GM23248 (cell line): ENCODE results near the gene SEMA5A. TPM values are rescaled to one million over a fixed set of nuclear protein-coding genes. Genes with fewer than 3 reads are reported as not detected.
A peak's percentile ranks its signal among the peaks of the same experiment; 100 is the strongest.

Source experiments
- DNase-seq: peaks from one replicate; pipeline ENCODE4 v3.0.0-alpha.2; 2015
- H2AFZ ChIP-seq: fragments of 200-600 bp; sonication (generic); 2 replicates; pipeline ENCODE4 v1.6.1; 2016; ENCODE audit warnings: antibody characterized with exemption
- H3F3A ChIP-seq: fragments of 200-600 bp; sonication (generic); 2 replicates; pipeline ENCODE4 v1.6.1; 2016; ENCODE audit warnings: mild to moderate bottlenecking, antibody characterized with exemption, mixed run types; ENCODE audit not compliant: insufficient read depth
- H3K27ac ChIP-seq: fragments of 200-600 bp; sonication (generic); 2 replicates; pipeline ENCODE4 v1.5.1; 2016; ENCODE audit warnings: mild to moderate bottlenecking
- H3K27me3 ChIP-seq: fragments of 200-600 bp; sonication (generic); replicated peaks from 2 replicates; pipeline ENCODE4 v1.6.1; 2016; ENCODE audit warnings: mild to moderate bottlenecking; ENCODE audit not compliant: insufficient read depth
- H3K36me3 ChIP-seq: fragments of 200-600 bp; sonication (generic); 2 replicates; pipeline ENCODE4 v1.6.1; 2016; ENCODE audit warnings: low read depth, mild to moderate bottlenecking
- H3K4me1 ChIP-seq: fragments of 200-600 bp; sonication (generic); 2 replicates; pipeline ENCODE4 v1.6.1; 2016; ENCODE audit warnings: mild to moderate bottlenecking; ENCODE audit not compliant: insufficient read depth
- H3K4me2 ChIP-seq: fragments of 200-600 bp; sonication (generic); one replicate; pipeline ENCODE4 v1.6.1; 2016; ENCODE audit warnings: mild to moderate bottlenecking; ENCODE audit not compliant: unreplicated experiment
- H3K4me3 ChIP-seq: fragments of 200-600 bp; sonication (generic); 2 replicates; pipeline ENCODE4 v1.5.1; 2016; ENCODE audit warnings: mild to moderate bottlenecking
- H3K79me2 ChIP-seq: fragments of 200-600 bp; sonication (generic); 2 replicates; pipeline ENCODE4 v1.6.1; 2016; ENCODE audit warnings: mild to moderate bottlenecking; ENCODE audit not compliant: insufficient read depth
- H3K9ac ChIP-seq: fragments of 200-600 bp; sonication (generic); 2 replicates; pipeline ENCODE4 v1.6.1; 2016; ENCODE audit warnings: mild to moderate bottlenecking
- H3K9me2 ChIP-seq: fragments of 200-600 bp; sonication (generic); 2 replicates; pipeline ENCODE4 v1.6.1; 2016; ENCODE audit warnings: mixed run types, mild to moderate bottlenecking, moderate library complexity; ENCODE audit not compliant: insufficient read depth
- H3K9me3 ChIP-seq: fragments of 200-600 bp; sonication (generic); one replicate; pipeline ENCODE4 v1.6.1; 2017; ENCODE audit warnings: low read depth
- H4K20me1 ChIP-seq: fragments of 200-600 bp; sonication (generic); 2 replicates; pipeline ENCODE4 v1.6.0; 2016; ENCODE audit not compliant: insufficient read depth
- EZH2 ChIP-seq: fragments of 200-600 bp; sonication (generic); IDR thresholded peaks from 2 replicates; pipeline ENCODE4 v1.6.1; 2018; ENCODE audit warnings: antibody characterized with exemption, mild to moderate bottlenecking; ENCODE audit not compliant: insufficient read depth, poor library complexity, severe bottlenecking
- EZH2phosphoT487 ChIP-seq: fragments of 200-600 bp; sonication (generic); IDR thresholded peaks from 2 replicates; pipeline ENCODE4 v1.6.1; 2018; ENCODE audit warnings: antibody characterized with exemption, moderate library complexity, mild to moderate bottlenecking, low read depth; ENCODE audit not compliant: insufficient read depth
- WGBS, 2 experiments: methylation state at CpG; one replicate each; pipeline ENCODE4 v1.1.6; 2015 to 2017; ENCODE audit warnings: low lambda C conversion rate in 2 of 2, low coverage in 1 of 2; ENCODE audit errors: missing lambda C conversion rate in 2 of 2; 5-methylcytosine and 5-hydroxymethylcytosine counted together
- in situ Hi-C: fragments of 300-500 bp; cut with MboI; formaldehyde crosslinking; loops from 2 replicates; pipeline ENCODE4 v1.15.0; 2020
- polyA plus RNA-seq: library from polyadenylated mRNA; unstranded; fragments of >200 nt; fragmentation: Nextera tagmentation; extraction: Ambion mirVana; gene quantifications from 2 replicates; pipeline ENCODE4 v1.2.1, GENCODE V29; 2016
- total RNA-seq: library from RNA; depleted of rRNA; stranded (reverse); fragments of >200 nt; shearing (Covaris generic); gene quantifications from 2 replicates; pipeline ENCODE4 v1.2.3, GENCODE V29; 2014

SEMA5A gene
- total and polyA plus RNA-seq, 2 experiments from 2014 or later: 33.5 to 38.2 TPM

DNA sequence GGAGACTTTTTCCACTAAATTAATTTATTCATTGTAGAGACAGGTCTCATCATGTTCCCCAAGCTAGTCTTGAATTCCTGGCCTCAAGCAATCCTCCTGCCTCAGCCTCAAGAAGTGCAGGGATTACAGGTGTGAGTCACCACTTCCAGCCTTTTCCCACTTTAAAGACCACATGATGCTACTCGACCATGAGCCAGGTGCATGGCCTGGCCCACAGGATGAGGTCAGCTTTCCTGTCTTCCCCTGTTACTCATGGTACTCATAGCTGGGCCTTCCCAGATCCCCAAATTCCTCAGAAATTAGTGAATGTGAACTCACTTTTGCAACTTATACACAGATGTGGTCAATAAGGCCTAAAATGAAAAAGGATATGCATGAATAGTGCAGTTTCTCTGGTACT is 395.9 kb downstream of the SEMA5A start:
- no peak for TF ChIP-seq EZH2phosphoT487
- TF ChIP-seq EZH2: no peak
- H3K27ac ChIP-seq: no peak overlapping the region

DNA sequence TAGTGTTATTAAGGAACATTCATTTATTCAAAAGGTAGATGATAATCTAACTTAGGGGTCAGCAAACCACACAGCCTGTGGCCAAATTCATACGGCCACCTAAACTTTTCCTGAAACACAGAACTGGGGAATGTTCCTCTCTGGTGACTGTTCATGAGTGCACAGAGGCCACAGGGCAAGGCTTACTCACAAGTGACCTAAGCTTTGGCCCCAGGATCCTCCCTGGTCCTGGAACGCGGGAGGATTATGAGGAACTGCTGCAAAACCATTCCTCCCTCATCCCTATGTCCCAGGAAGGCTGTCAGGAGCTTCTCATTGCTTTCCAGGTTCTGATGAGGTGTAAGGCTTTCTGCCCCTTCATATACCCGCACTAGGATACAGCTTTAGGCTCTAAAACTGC is 397.6 kb downstream of the SEMA5A start:
- H3K4me1 ChIP-seq: peaks cover 6% of the 10 kb centered on the region; the same call in 1 of the 2 replicates
- 86 to 96% methylated on average over 4 of the region's 4 CpGs for WGBS, 2 experiments
- peaks cover 6% of the 10 kb centered on the region; the same call in 1 of the 2 replicates for H3F3A ChIP-seq
- peaks cover 6% of the 10 kb centered on the region; the same call in 1 of the 2 replicates for H3K36me3 ChIP-seq
- H3K9me3 ChIP-seq: no peaks in the 10 kb centered on the region
- TF ChIP-seq EZH2: no peak
- no peak for TF ChIP-seq EZH2phosphoT487
- H3K4me3 ChIP-seq: no peak overlapping the region
- H3K4me2 ChIP-seq: no peak overlapping the region
- peak; percentile 18 for DNase-seq
- H4K20me1 ChIP-seq: no peaks in the 10 kb centered on the region
- no peaks in the 10 kb centered on the region for H3K9me2 ChIP-seq
- H3K9ac ChIP-seq: no peak overlapping the region
- no peaks in the 10 kb centered on the region for H3K79me2 ChIP-seq
- H2AFZ ChIP-seq: no peak overlapping the region
- in situ Hi-C loops: no loop called here
- no peaks in the 10 kb centered on the region for H3K27me3 ChIP-seq
- no peak overlapping the region for H3K27ac ChIP-seq

More for the DNA sequence above, 395.9 kb downstream of the SEMA5A start:
- H3K9me3 ChIP-seq: no peaks in the 10 kb centered on the region
- H3K79me2 ChIP-seq: no peaks in the 10 kb centered on the region
- no peak overlapping the region for H3K4me3 ChIP-seq
- peaks cover 6% of the 10 kb centered on the region; the same call in 1 of the 2 replicates for H3K4me1 ChIP-seq
- no peaks in the 10 kb centered on the region for H3K27me3 ChIP-seq
- no peaks in the 10 kb centered on the region for H3K9me2 ChIP-seq
- DNase-seq: peak; percentile 72
- in situ Hi-C loops: no loop called here
- H3K4me2 ChIP-seq: no peak overlapping the region
- no peak overlapping the region for H3K9ac ChIP-seq
- 0 to 13% methylated on average over 1 of the region's 1 CpG for WGBS, 2 experiments
- no peak overlapping the region for H2AFZ ChIP-seq
- peaks cover 6% of the 10 kb centered on the region; the same call in 1 of the 2 replicates for H3K36me3 ChIP-seq
- H3F3A ChIP-seq: peaks cover 6% of the 10 kb centered on the region; the same call in 1 of the 2 replicates
- no peaks in the 10 kb centered on the region for H4K20me1 ChIP-seq

DNA sequence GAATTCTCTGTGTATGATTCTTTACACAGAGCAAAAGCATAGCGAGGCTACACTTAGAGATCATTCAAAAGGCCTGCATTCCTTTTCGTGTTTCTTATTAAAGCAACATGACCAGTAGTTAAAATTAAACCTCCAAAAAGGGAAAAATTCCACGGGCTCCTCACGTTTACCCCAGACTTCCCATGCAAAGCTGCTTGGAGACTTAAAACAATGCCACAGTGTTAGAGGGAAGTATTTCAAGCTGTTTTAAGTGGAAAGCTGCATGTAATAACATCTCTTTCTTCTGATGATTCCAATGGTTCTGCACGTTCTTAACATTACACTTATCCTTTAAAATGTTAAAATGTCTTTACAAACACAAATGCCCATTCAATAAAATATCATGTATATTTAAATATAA is 405.2 kb downstream of the SEMA5A start:
- peak overlapping the region; percentile 15; the same call in 1 of the 2 replicates for H2AFZ ChIP-seq
- in situ Hi-C loops: no loop called here
- H3K36me3 ChIP-seq: 0 out of 2 replicates have a peak, but pooled peaks cover 4% of the 10 kb centered on the region
- no peaks in the 10 kb centered on the region for H3K9me3 ChIP-seq
- H3K27ac ChIP-seq: no peak overlapping the region
- H3K4me1 ChIP-seq: no peaks in the 10 kb centered on the region
- H4K20me1 ChIP-seq: no peaks in the 10 kb centered on the region
- no peak overlapping the region for H3K9ac ChIP-seq
- no peak for DNase-seq
- TF ChIP-seq EZH2phosphoT487 (no peak), EZH2 (no peak)
- 0 out of 2 replicates have a peak, but pooled peaks cover 5% of the 10 kb centered on the region for H3F3A ChIP-seq
- no peak overlapping the region for H3K4me2 ChIP-seq
- H3K27me3 ChIP-seq: no peaks in the 10 kb centered on the region
- H3K4me3 ChIP-seq: no peak overlapping the region
- WGBS, 2 experiments: 28 to 35% methylated on average over 5 of the region's 5 CpGs
- H3K79me2 ChIP-seq: no peaks in the 10 kb centered on the region
- no peaks in the 10 kb centered on the region for H3K9me2 ChIP-seq

DNA sequence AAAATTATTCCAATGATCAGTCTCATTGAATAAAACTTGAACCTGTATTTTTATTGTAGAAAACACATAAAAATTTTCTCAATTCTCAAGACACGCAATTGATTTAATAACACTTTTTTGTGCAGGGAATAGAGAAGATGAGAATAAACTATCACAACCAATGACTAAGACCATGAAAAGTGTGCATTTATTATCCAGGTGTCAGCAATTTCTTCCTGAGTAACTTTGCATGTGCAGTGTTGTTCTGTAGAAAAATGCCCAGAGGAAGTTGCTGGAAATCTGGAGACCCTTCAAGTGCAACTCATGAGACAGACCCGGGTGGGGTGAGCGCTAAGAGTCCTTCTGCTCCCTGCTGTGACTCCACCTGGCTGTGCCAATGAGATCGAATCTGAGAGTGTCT is 405.7 kb downstream of the SEMA5A start:
- Histone ChIP-seq H3K27me3 (no peaks in the 10 kb centered on the region), H3K4me2 (no peak overlapping the region), H4K20me1 (no peaks in the 10 kb centered on the region), H3K27ac (no peak overlapping the region), H3K4me1 (no peaks in the 10 kb centered on the region), H3F3A (0 out of 2 replicates have a peak, but pooled peaks cover 5% of the 10 kb centered on the region), H3K9me2 (no peaks in the 10 kb centered on the region), H3K79me2 (no peaks in the 10 kb centered on the region), H3K9ac (no peak overlapping the region), H2AFZ (peak overlapping the region; percentile 15; the same call in 1 of the 2 replicates), H3K9me3 (no peaks in the 10 kb centered on the region), H3K36me3 (0 out of 2 replicates have a peak, but pooled peaks cover 6% of the 10 kb centered on the region), H3K4me3 (no peak overlapping the region)
- 47 to 48% methylated on average over 4 of the region's 4 CpGs for WGBS, 2 experiments
- in situ Hi-C loops: no loop called here
- TF ChIP-seq EZH2phosphoT487 (no peak), EZH2 (no peak)
- no peak for DNase-seq
